DMS 273 treated with DMSO at 0.1 percent for 48 hours (cell line): Measurements from ENCODE around the gene TMUB2.
"Not testable (repeated sequence)": the region's sequence is repeated elsewhere in the genome, so short reads cannot be mapped to it uniquely, and the experiment has no call there.

ENCODE experiments used
- DNase-seq: peaks from one replicate; lab custom pipeline; 2025; lab: John Stamatoyannopoulos, UW

Gene TMUB2

GRCh38 chr17:44186307-44187130, at the start of gene TMUB2:
Gene TMUB2 (plus strand): TSS chr17:44186972. CDS start chr17:44187709, 737 bp downstream.
- DNase-seq = peak; percentile 99

GRCh38 chr17:44137891-44138709, 48.7 kb upstream of the TMUB2 start:
- DNase-seq = peak; percentile 56

GRCh38 chr17:44143921-44144320, 42.9 kb upstream of the TMUB2 start:
- not testable (repeated sequence) for DNase-seq

GRCh38 chr17:44144966-44145739, 41.6 kb upstream of the TMUB2 start:
- DNase-seq = no peak

GRCh38 chr17:44146375-44147346, 40.1 kb upstream of the TMUB2 start:
- DNase-seq = no peak

GRCh38 chr17:44147812-44148211, 39.0 kb upstream of the TMUB2 start:
- no peak for DNase-seq

GRCh38 chr17:44149066-44149465, 37.7 kb upstream of the TMUB2 start:
- DNase-seq = not testable (repeated sequence)

- no peak for DNase-seq
Observed at GRCh38 chr17:44149750-44150329, 36.9 kb upstream of the TMUB2 start.

- no peak for DNase-seq
Observed at GRCh38 chr17:44152875-44153274, 33.9 kb upstream of the TMUB2 start.

- DNase-seq = no peak
Observed at GRCh38 chr17:44155488-44155887, 31.3 kb upstream of the TMUB2 start.

GRCh38 chr17:44159519-44160210, 27.1 kb upstream of the TMUB2 start:
- no peak for DNase-seq

- DNase-seq = no peak
Observed at GRCh38 chr17:44164476-44164875, 22.3 kb upstream of the TMUB2 start.

GRCh38 chr17:44167181-44167861, 19.5 kb upstream of the TMUB2 start:
- DNase-seq = no peak

- DNase-seq = no peak
Observed at GRCh38 chr17:44170135-44170498, 16.7 kb upstream of the TMUB2 start.

GRCh38 chr17:44170499-44171201, 16.1 kb upstream of the TMUB2 start, which contains the start of gene ASB16:
Gene ASB16 (plus strand): TSS chr17:44170704. CDS start chr17:44170790, 86 bp downstream.
- DNase-seq = no peak

- no peak for DNase-seq
Observed at GRCh38 chr17:44171931-44172455, 14.8 kb upstream of the TMUB2 start.

GRCh38 chr17:44174427-44174826, 12.3 kb upstream of the TMUB2 start:
- no peak for DNase-seq

- DNase-seq = no peak
Observed at GRCh38 chr17:44176257-44176656, 10.5 kb upstream of the TMUB2 start.
